ENCODE data around the gene TAF4B. TPM values are rescaled to one million over a fixed set of nuclear protein-coding genes. Genes with fewer than 3 reads are reported as not detected.
A peak's percentile ranks its signal among the peaks of the same experiment; 100 is the strongest.
"Not testable (repeated sequence)": the region's sequence is repeated elsewhere in the genome, so short reads cannot be mapped to it uniquely, and the experiment has no call there.

TAF4B gene
- total RNA-seq (2014; rRNA removed; shearing (Covaris generic)), result 12.3 and 12.4 TPM in 2 replicates
- polyA plus RNA-seq (2014; cell fraction: nucleus; rRNA removed), result 6.4 and 9.4 TPM in 2 replicates

- peak; percentile 87 for DNase-seq (ENCODE audit: extremely low read depth, low read depth)
Observed at GRCh38 chr18:26226229-26227050, at the start of gene TAF4B. Gene TAF4B, plus strand, starts transcription at chr18:26226445. Its CDS starts 489 bp downstream, at chr18:26226934.

- no peak for DNase-seq (ENCODE audit: extremely low read depth, low read depth)
Observed at GRCh38 chr18:26181343-26181826, 44.9 kb upstream of the TAF4B start.

- no peak for DNase-seq (ENCODE audit: extremely low read depth, low read depth)
Observed at GRCh38 chr18:26183395-26184112, 42.7 kb upstream of the TAF4B start.

- DNase-seq (ENCODE audit: extremely low read depth, low read depth), result peak; percentile 7
Observed at GRCh38 chr18:26185267-26185666, 41.0 kb upstream of the TAF4B start.

- DNase-seq (ENCODE audit: extremely low read depth, low read depth), result no peak
Observed at GRCh38 chr18:26190506-26190905, 35.7 kb upstream of the TAF4B start.

GRCh38 chr18:26192233-26192632 is 34.0 kb upstream of the TAF4B start:
- DNase-seq (ENCODE audit: extremely low read depth, low read depth), result no peak

GRCh38 chr18:26196605-26197004 is 29.6 kb upstream of the TAF4B start:
- no peak for DNase-seq (ENCODE audit: extremely low read depth, low read depth)

GRCh38 chr18:26202001-26202400 is 24.2 kb upstream of the TAF4B start:
- DNase-seq (ENCODE audit: extremely low read depth, low read depth), result not testable (repeated sequence)

- no peak for DNase-seq (ENCODE audit: extremely low read depth, low read depth)
Observed at GRCh38 chr18:26205318-26205717, 20.9 kb upstream of the TAF4B start.

- no peak for DNase-seq (ENCODE audit: extremely low read depth, low read depth)
Observed at GRCh38 chr18:26206488-26206887, 19.8 kb upstream of the TAF4B start.

GRCh38 chr18:26207937-26208336 is 18.3 kb upstream of the TAF4B start:
- no peak for DNase-seq (ENCODE audit: extremely low read depth, low read depth)

GRCh38 chr18:26208977-26209376 is 17.3 kb upstream of the TAF4B start:
- DNase-seq (ENCODE audit: extremely low read depth, low read depth), result no peak

GRCh38 chr18:26210147-26210546 is 16.1 kb upstream of the TAF4B start:
- no peak for DNase-seq (ENCODE audit: extremely low read depth, low read depth)

- DNase-seq (ENCODE audit: extremely low read depth, low read depth), result no peak
Observed at GRCh38 chr18:26215247-26215970, 10.8 kb upstream of the TAF4B start.

GRCh38 chr18:26225022-26225693 is 1.1 kb upstream of the TAF4B start:
- DNase-seq (ENCODE audit: extremely low read depth, low read depth), result no peak

- no peak for DNase-seq (ENCODE audit: extremely low read depth, low read depth)
Observed at GRCh38 chr18:26225915-26226228, 373 bp upstream of the TAF4B start.

GRCh38 chr18:26227051-26227670 is 916 bp downstream of the TAF4B start:
- DNase-seq (ENCODE audit: extremely low read depth, low read depth), result no peak

GRCh38 chr18:26228562-26229260 is 2.5 kb downstream of the TAF4B start:
- DNase-seq (ENCODE audit: extremely low read depth, low read depth), result no peak

GRCh38 chr18:26230497-26230896 is 4.3 kb downstream of the TAF4B start:
- no peak for DNase-seq (ENCODE audit: extremely low read depth, low read depth)

- DNase-seq (ENCODE audit: extremely low read depth, low read depth), result no peak
Observed at GRCh38 chr18:26233208-26233607, 7.0 kb downstream of the TAF4B start.
